BLaER1 treated with 17β-estradiol and CSF1 and Interleukin-3, amounts not matched to agents 10 nM and 100 nM (cell line): ENCODE data around the gene GATAD1.

Experiments
- H3K27ac ChIP-seq, 11 experiments: shearing (Covaris generic); formaldehyde crosslinking; 2 replicates each; pipeline ENCODE4 v1.8.1; 2022
- H3K27me3 ChIP-seq, 11 experiments: shearing (Covaris generic); formaldehyde crosslinking; 2 replicates each; pipeline ENCODE4 v1.8.1; 2022
- H3K36me3 ChIP-seq, 11 experiments: shearing (Covaris generic); formaldehyde crosslinking; 2 replicates each; pipeline ENCODE4 v1.8.1; 2022
- H3K4me1 ChIP-seq, 10 experiments: shearing (Covaris generic); formaldehyde crosslinking; 2 replicates each; pipeline ENCODE4 v1.8.1; 2022
- H3K4me2 ChIP-seq, 11 experiments: shearing (Covaris generic); formaldehyde crosslinking; 2 replicates each; pipeline ENCODE4 v1.8.1; 2022
- H3K4me3 ChIP-seq, 10 experiments: shearing (Covaris generic); formaldehyde crosslinking; 2 replicates each; pipeline ENCODE4 v1.8.1; 2022
- H3K9ac ChIP-seq, 11 experiments: shearing (Covaris generic); formaldehyde crosslinking; 2 replicates each; pipeline ENCODE4 v1.8.1; 2022
- H3K9me3 ChIP-seq, 11 experiments: shearing (Covaris generic); formaldehyde crosslinking; replicated peaks in 1 of 11; 2 replicates each; pipeline ENCODE4 v1.8.1; 2022
- H4K20me1 ChIP-seq, 11 experiments: shearing (Covaris generic); formaldehyde crosslinking; 2 replicates each; pipeline ENCODE4 v1.8.1; 2022
- Cebpa-rat ChIP-seq, 11 experiments: shearing (Covaris generic); IDR thresholded peaks; 2 replicates each; pipeline ENCODE4 v1.8.1; 2022

The GATAD1 gene

DNA sequence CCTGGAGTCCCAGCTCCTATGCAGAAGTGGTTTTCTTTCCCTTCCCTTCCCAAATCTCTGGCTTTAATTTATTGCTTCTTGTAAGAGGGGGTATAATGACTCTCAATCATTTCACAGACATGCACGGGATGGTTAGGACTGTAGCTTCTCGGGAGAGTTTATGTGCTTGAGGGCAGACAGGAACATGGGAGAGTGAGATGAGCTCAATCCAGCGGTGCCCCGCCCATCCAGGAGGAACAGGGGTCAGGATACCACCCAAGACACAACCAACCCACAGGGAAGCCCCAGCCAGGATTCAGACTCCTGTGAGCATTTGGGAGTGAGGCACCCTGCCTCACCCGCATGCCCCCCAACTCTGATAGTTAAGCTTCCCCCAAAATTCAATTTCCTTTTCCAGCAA is 33.7 kb upstream of the GATAD1 start:
- peaks cover 0 to 8% (median 0%) of the 10 kb centered on the region in 11 experiments; a peak in 2 of 22 replicates for H3K9me3 ChIP-seq
- H3K36me3 ChIP-seq, result no peaks in the 10 kb centered on the region
- no peaks in the 10 kb centered on the region; a peak in 1 of 22 replicates for H4K20me1 ChIP-seq
- H3K4me3 ChIP-seq, result no peak overlapping the region
- no peaks in the 10 kb centered on the region for H3K4me1 ChIP-seq
- TF ChIP-seq Cebpa-rat (IDR thresholded peaks at IDR 0.05), result no peak
- H3K9ac ChIP-seq, result no peak overlapping the region
- no peaks in the 10 kb centered on the region for H3K27me3 ChIP-seq
- no peak overlapping the region for H3K27ac ChIP-seq
- H3K4me2 ChIP-seq, result no peak overlapping the region

DNA sequence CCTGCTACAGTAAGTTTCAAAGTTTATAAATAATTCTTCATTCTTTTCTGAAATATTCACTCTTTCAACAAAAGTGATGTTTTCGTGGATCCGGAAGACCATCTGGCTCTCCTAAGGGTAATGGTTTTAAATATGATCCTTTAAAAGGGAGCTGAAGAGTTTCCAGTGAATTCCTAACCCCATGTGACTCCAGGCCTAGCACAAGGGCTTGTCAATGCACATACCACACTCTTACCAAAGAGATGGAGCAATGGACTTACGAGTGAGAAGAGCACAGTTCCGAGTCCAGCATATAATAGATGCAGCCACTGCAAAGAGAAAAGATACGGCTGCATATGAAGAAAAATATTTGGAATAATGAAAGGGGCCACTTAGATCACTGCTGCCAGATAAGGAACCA is 32.1 kb upstream of the GATAD1 start:
- H3K27ac ChIP-seq, result no peak overlapping the region
- H3K4me2 ChIP-seq, result no peak overlapping the region
- no peaks in the 10 kb centered on the region; a peak in 1 of 22 replicates for H4K20me1 ChIP-seq
- no peaks in the 10 kb centered on the region for H3K36me3 ChIP-seq
- H3K9me3 ChIP-seq, result no peaks in the 10 kb centered on the region
- no peaks in the 10 kb centered on the region for H3K4me1 ChIP-seq
- no peak overlapping the region for H3K9ac ChIP-seq
- H3K4me3 ChIP-seq, result no peak overlapping the region
- H3K27me3 ChIP-seq, result no peaks in the 10 kb centered on the region
- no peak for TF ChIP-seq Cebpa-rat (IDR thresholded peaks at IDR 0.05)

DNA sequence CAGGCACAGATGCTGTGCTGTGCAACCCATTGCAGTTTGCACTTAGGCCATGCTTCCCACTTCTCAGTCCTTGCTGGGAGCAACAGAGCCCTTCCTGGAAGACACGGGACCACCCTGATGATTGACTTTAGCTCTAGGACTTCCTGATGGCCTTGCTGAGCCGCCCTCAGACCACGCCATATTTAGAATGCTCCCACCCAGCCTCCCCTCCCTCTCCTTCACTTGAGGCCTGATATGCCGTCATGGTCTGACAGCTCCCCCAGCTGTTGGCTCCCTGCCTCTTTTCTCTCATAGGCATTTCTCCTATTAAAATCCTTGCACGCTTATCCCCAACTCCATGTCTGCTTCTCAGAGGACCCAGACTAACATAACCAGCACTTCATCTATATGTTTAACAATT is 29.4 kb upstream of the GATAD1 start:
- Histone ChIP-seq H3K4me2 (no peak overlapping the region), H3K36me3 (no peaks in the 10 kb centered on the region), H3K9ac (no peak overlapping the region), H4K20me1 (no peaks in the 10 kb centered on the region; a peak in 1 of 22 replicates), H3K9me3 (no peaks in the 10 kb centered on the region), H3K4me1 (peaks cover 0 to 7% (median under 1%) of the 10 kb centered on the region in 10 experiments; a peak in 1 of 20 replicates), H3K27ac (no peak overlapping the region), H3K4me3 (no peak overlapping the region), H3K27me3 (no peaks in the 10 kb centered on the region)
- TF ChIP-seq Cebpa-rat (IDR thresholded peaks at IDR 0.05), result no peak

DNA sequence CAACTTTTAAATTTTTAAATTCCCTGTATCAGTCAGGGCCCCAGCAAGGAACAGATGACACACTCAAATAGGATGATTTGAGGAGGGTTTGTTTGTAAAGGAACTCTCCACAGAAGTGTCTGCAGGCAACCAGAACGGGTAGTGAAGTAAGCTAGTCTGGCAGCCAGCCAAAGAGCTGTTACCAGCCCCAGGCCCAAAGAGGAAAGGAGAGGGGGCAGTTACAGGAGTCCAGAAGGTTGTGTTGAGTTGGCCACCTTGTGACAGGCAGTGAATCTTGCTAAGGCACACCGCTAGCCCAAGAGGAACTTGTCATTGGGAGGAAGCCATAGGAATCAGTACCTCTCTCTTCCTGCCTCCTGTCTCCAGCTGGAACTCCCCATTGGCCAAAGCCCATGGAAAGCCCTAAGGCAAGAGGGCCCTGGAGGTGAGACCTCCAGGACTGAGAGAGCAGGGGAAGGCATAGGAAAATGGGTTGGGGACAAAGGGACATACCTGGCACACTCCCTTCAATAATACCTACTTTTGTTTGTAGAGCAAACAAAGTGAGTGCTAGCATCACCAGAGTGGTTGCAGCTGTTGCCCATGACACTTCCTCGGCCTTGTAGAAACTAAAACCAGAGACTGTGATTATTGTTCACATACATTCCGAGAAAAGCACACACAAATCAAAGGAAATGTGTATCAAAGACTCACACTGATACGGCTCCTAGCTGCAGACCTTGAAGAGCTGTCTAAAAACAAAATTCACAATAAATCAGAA is 25.4 kb upstream of the GATAD1 start:
- Histone ChIP-seq H3K9me3 (no peaks in the 10 kb centered on the region), H3K36me3 (no peaks in the 10 kb centered on the region), H3K4me3 (no peak overlapping the region), H3K4me1 (peaks cover 7 to 16% (median 12%) of the 10 kb centered on the region in 10 experiments; a peak in 12 of 20 replicates), H3K9ac (no peak overlapping the region), H3K4me2 (peak overlapping the region in 4 of 11 experiments; percentile 0 to 16 (median 4); a peak in 2 of 22 replicates), H3K27me3 (no peaks in the 10 kb centered on the region), H3K27ac (no peak overlapping the region), H4K20me1 (no peaks in the 10 kb centered on the region)
- no peak for TF ChIP-seq Cebpa-rat (IDR thresholded peaks at IDR 0.05)

DNA sequence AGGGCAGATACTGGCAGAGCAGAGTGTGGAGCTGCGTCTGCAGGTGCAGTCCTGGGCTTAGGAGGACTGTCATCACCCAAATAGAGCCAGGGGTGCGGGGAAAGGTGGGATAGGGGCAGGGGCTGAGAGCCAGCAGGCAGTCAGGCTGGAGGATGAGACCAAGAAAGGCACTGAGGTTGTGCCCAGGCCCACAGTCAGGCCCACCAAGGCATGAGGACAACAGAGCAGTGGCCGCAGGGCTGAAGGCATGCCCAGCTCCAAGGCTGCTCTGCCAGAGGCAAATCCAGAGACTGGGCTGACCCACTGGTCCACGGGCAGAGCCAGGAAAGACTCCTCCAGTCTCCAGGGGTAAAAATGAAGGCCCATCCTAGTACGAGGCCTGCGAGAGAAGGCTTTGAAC is 24.4 kb upstream of the GATAD1 start:
- Histone ChIP-seq H3K27ac (no peak overlapping the region), H3K4me3 (no peak overlapping the region), H3K27me3 (no peaks in the 10 kb centered on the region), H3K36me3 (no peaks in the 10 kb centered on the region), H3K9ac (no peak overlapping the region), H3K4me1 (peaks cover 7 to 16% (median 12%) of the 10 kb centered on the region in 10 experiments; a peak in 12 of 20 replicates), H3K9me3 (no peaks in the 10 kb centered on the region), H4K20me1 (no peaks in the 10 kb centered on the region), H3K4me2 (peak overlapping the region in 2 of 11 experiments; percentile 81 to 84; a peak in 1 of 22 replicates)
- TF ChIP-seq Cebpa-rat (IDR thresholded peaks at IDR 0.05), result no peak

DNA sequence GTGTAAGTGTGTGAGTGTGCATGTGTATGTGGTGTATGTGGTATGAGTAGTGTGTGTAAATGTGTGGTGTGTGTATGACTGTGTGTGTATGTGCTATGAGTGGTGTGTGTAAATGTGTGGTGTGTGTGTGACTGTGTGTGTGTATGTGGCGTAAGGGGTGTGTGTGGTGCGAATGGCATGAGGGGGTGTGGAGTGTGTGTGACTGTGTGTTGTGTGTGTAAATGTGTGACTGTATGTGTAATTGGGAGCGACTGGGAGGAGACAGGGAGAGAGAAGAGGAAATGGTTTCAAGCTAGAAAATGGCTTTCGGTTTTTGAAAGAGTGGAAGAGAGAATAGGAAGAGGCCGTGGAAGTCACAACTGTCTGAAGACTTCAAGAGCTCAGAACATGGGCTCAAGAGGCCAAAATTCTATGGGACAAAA is 23.6 kb upstream of the GATAD1 start:
- Histone ChIP-seq H3K27ac (peak overlapping the region in 3 of 11 experiments; percentile 8 to 27 (median 9); a peak in 3 of 22 replicates), H4K20me1 (no peaks in the 10 kb centered on the region), H3K9ac (peak overlapping the region in 2 of 11 experiments; percentile 38 to 46; a peak in 3 of 22 replicates), H3K4me1 (peaks cover 7 to 16% (median 12%) of the 10 kb centered on the region in 10 experiments; a peak in 12 of 20 replicates), H3K27me3 (no peaks in the 10 kb centered on the region), H3K36me3 (no peaks in the 10 kb centered on the region), H3K4me2 (peak overlapping the region; percentile 69 to 87 (median 81); a peak in 19 of 22 replicates), H3K9me3 (no peaks in the 10 kb centered on the region), H3K4me3 (peak overlapping the region in 4 of 10 experiments; percentile 47 to 58 (median 54); a peak in 5 of 20 replicates)
- no peak for TF ChIP-seq Cebpa-rat (IDR thresholded peaks at IDR 0.05)

DNA sequence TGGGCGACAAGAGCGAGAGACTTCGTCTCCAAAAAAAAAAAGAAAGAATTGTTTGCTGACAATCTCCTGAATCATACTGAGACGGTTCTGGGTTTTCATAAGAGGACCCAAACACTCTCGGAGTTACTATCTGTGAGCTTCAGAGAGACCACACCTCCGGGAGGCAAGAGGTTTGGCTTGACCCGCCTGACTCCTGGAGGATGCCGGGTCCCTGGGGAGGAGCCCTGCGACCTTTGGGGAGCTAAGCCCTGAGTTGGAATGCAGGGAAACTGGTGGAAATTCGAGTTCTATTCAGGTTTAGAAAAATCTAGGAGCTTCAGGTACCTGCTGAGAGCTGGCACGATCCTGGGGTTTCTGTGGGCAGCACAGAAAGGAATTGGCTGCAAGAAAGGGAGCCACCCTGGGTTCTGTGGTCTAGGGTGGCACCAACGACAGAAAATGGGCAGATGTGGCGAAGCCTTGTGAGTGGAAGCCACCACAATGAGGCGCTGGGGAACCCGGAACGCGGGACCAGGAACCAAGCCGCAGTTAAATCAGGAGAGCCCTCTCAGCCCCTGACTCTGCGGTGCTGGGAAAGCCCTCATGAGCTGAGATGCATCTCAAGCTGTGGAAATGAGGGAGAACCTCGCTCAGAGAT is 21.9 kb upstream of the GATAD1 start:
- Histone ChIP-seq H4K20me1 (no peaks in the 10 kb centered on the region), H3K4me3 (no peak overlapping the region), H3K36me3 (no peaks in the 10 kb centered on the region), H3K9me3 (no peaks in the 10 kb centered on the region), H3K4me2 (0 out of 22 replicates have a peak overlapping the region, but pooled peaks of 1 of the 11 experiments have one; percentile 18), H3K27ac (no peak overlapping the region), H3K9ac (no peak overlapping the region), H3K27me3 (no peaks in the 10 kb centered on the region), H3K4me1 (peaks cover 7 to 16% (median 12%) of the 10 kb centered on the region in 10 experiments; a peak in 12 of 20 replicates)
- no peak for TF ChIP-seq Cebpa-rat (IDR thresholded peaks at IDR 0.05)

DNA sequence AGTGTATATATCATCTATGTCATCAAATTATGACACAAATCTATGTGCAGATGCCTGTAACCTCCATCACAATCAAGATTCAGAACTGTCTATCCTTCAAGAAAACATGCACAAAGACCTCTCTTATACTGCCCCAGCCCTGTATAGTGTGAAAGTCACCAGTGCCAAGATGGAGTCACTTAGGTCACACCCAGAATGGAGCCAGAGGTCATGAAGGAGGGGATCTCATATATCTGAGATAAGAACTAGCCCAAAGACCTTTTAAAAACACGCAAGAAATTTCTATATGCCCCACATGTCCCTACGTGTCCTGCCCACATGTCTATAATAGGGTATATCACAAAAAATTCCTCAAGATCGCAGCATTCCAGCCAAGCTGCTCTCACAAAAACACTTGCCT is 20.1 kb upstream of the GATAD1 start:
- H3K4me1 ChIP-seq, result peaks cover 6 to 14% (median 9%) of the 10 kb centered on the region in 10 experiments; a peak in 12 of 20 replicates
- H3K27ac ChIP-seq, result no peak overlapping the region
- no peak for TF ChIP-seq Cebpa-rat (IDR thresholded peaks at IDR 0.05)
- no peak overlapping the region for H3K9ac ChIP-seq
- no peaks in the 10 kb centered on the region for H3K9me3 ChIP-seq
- no peaks in the 10 kb centered on the region for H4K20me1 ChIP-seq
- no peaks in the 10 kb centered on the region for H3K36me3 ChIP-seq
- no peak overlapping the region for H3K4me2 ChIP-seq
- H3K4me3 ChIP-seq, result no peak overlapping the region
- H3K27me3 ChIP-seq, result no peaks in the 10 kb centered on the region

DNA sequence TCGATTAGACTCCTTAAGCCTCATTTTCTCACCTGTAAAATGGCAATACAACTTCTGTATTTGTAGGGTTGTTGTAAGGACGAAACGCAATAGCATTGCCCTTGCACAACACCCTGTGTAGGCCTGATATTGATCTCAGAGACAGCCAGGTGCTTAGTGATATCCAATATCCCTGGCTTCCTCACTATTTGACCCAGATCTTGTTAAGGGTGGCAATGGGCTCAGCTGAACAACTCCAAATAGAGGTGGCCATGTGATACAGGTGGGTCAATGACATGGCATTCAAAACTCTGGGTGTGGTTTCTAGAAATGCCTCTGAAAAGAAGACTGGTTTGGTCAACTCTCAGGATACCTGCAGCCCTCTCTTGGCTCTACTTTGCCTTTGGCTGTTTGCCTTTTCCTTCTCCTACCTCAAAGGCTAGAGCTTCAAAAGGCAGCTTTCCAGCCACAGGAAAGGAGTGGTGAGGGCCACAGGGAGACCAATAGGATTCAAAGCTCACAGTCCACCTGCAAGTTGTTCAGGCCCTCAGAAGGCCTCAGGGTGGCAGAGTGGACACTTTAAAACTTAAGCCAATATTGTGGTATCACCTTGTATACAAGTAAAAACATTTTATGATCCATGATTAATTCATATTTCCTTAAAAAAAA is 14.9 kb upstream of the GATAD1 start:
- Histone ChIP-seq H3K36me3 (no peaks in the 10 kb centered on the region), H3K9me3 (no peaks in the 10 kb centered on the region), H3K4me1 (no peaks in the 10 kb centered on the region; a peak in 1 of 20 replicates), H3K27ac (no peak overlapping the region), H4K20me1 (no peaks in the 10 kb centered on the region), H3K4me3 (no peak overlapping the region), H3K9ac (no peak overlapping the region), H3K27me3 (no peaks in the 10 kb centered on the region), H3K4me2 (no peak overlapping the region)
- no peak for TF ChIP-seq Cebpa-rat (IDR thresholded peaks at IDR 0.05)
